Subcutaneous adipose tissue (tissue), 4 donors: ENCODE measurements around the gene TCN2. TPM values are rescaled to one million over a fixed set of nuclear protein-coding genes. Genes with fewer than 3 reads are reported as not detected.

Experiments used
- CTCF ChIP-seq: fragments of 450-650 bp; IDR thresholded peaks from one replicate; pipeline ENCODE4 v1.5.1; 2016; ENCODE audit warnings: low read depth, mild to moderate bottlenecking, control low read depth, antibody characterized with exemption, moderate library complexity
- total RNA-seq, 4 donors: library from RNA; depleted of rRNA; stranded (reverse); fragments of >200 nt; gene quantifications; one replicate each; pipeline ENCODE4 v1.1.0, GENCODE V29; 2016

The TCN2 gene
- total RNA-seq, 4 donors from 2014 or later = 50.9 to 142 (median 59.0) TPM

DNA sequence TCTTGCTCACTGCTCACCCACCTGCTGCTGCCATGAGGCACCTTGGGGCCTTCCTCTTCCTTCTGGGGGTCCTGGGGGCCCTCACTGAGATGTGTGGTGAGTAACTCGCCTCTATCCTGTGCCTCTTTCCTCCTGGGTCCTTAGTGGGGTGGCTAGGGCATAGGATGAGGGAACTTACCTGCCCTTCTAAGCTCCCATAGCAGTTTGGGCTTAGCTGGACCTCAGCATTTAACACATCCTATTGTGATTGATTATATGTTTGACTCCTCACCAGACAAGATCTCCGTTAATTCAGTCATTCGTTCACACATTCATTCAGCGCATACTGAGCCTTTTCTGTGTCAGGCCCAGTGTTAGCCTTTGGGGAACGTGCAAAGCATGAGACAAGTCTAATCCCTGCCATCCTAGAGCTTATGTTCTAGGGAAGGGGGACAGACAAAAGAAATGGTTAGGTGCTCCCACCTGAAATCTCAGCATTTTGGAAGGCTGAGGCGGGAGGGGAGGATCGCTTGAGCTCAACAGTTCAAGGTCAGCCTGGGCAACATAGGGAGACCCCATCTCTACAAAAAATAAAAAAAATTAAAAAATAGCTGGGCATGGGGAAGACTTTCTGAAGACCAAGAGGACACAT, 441 bp downstream of the TCN2 start:
- no peak for TF ChIP-seq CTCF

GRCh38 chr22:30607939-30608338, 965 bp downstream of the TCN2 start:
- TF ChIP-seq CTCF = no peak

DNA sequence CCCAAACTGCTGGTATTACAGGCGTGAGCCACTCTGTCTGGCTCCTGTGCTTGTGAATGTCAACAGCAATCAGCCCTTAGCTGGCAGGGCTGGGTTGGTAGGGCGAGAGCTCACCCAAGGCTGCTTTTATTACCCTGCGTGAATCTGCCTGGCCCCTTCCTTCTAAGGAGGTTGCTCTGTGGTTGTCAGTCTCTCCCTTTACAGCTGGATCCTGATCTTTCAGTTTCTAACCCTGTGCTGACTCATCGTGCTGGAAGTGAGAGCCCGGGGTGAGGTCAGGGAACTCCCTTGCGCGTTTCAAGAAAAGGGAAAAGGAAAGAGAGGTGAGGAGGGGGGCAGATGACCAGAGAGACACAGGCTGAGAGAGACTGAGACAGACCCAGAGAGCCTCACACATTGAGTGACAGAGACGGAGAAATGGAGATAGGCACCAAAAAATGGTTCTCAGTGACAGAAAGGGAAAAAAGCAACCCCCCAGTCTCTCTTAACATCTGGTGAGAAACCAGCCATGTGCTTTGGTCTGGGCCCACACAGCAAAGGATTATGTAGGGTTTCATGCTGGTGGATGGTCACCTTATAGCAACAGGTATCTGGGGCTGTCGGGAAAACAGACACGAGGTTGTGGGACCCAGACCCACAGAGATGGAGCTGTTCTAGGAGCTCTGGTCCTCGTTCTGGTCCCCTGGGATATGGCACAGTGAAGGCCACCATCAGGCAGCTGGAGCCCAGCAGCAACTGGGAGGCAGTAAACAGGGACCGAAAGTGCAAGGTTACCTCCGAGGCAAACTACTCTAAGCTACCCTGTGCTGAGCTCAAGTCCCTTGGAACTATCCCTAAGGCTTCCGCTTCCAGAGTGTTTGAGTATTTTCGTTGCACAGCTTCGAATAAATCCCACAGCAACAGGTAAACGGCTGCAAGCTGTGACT, 2.5 kb downstream of the TCN2 start:
- no peak for TF ChIP-seq CTCF

GRCh38 chr22:30610299-30610698, 3.3 kb downstream of the TCN2 start:
- TF ChIP-seq CTCF = no peak

DNA sequence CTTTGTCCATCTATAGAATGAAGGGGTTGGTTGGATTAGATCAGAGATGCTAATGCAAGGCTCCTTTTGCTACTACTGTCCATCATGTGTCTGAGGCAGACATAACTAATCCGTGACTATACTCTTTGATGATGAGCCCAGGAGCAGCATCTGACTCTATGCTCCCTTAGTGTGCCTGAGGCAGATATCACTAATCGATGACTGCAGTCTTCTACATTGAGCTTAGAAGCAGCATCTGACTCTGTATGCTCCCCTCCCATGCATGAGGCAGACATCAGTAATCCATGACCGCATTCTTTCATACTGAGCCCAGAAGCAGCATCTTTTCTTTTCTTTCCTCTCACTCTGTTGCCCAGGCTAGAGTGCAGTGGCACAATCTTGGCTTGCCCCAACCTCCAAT, 4.2 kb downstream of the TCN2 start:
- no peak for TF ChIP-seq CTCF

- TF ChIP-seq CTCF = no peak
These were observed 5.8 kb downstream of the TCN2 start for GRCh38 chr22:30612789-30613188.

DNA sequence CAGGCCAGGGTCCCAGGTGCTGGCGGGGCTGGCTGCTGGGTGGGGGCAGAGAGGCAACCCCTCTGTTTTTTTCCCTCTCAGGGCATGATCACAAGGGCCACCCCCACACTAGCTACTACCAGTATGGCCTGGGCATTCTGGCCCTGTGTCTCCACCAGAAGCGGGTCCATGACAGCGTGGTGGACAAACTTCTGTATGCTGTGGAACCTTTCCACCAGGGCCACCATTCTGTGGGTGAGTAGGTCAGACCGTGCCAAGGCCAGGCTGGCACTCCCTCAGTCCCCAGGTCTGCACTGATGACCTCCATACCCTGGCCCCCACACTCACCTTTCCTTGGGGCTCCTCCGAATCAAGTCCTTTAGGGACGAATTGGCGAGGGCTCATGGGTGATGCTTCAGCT, 7.3 kb downstream of the TCN2 start:
- no peak for TF ChIP-seq CTCF
